Measurements from ENCODE around the gene LLPH.

- TF ChIP-seq POLR2A (IDR thresholded peaks at IDR 0.05) (no peak), CTCF (IDR thresholded peaks at IDR 0.05) (no peak)
These were observed 45.8 kb upstream of the LLPH start for GRCh38 chr12:66176105-66176900.
